ENCODE measurements around the gene APBB2. TPM values are rescaled to one million over a fixed set of nuclear protein-coding genes. Genes with fewer than 3 reads are reported as not detected.

The APBB2 gene
- total and polyA plus RNA-seq, 4 donors = 4.8 to 31.5 (median 11.2) TPM

- H3K4me1 ChIP-seq (ENCODE audit: control insufficient read depth in 4 of 4, insufficient read depth in 4 of 4, low read length in 3 of 4) = peaks cover 0 to 11% (median 7%) of the 10 kb centered on the region in 4 donors
- no peak overlapping the region for H3K27ac ChIP-seq (ENCODE audit: low read depth in 1 of 2, low read length in 2 of 2)
- TF ChIP-seq RAD21 (IDR thresholded peaks at IDR 0.05) (peak; percentile 9 to 24), TAF1 (conservative IDR thresholded peaks at IDR 0.05) (no peak), CTCF (IDR thresholded peaks at IDR 0.05; ENCODE audit: low read depth, low read length, missing input control) (no peak), YY1 (IDR thresholded peaks at IDR 0.05) (peak; percentile 15), FOXA1 (IDR thresholded peaks at IDR 0.05) (peak; percentile 14), RXRA (IDR thresholded peaks at IDR 0.05) (peak in 1 of 2 donors; percentile 40), EGR1 (IDR thresholded peaks at IDR 0.05; ENCODE audit: low read depth in 2 of 2) (no peak), HNF4G (IDR thresholded peaks at IDR 0.05) (no peak), NR2F2 (IDR thresholded peaks at IDR 0.05) (no peak), SP1 (IDR thresholded peaks at IDR 0.05) (no peak), GABPA (IDR thresholded peaks at IDR 0.05 in 1 of 2, conservative IDR thresholded peaks at IDR 0.05 in 1 of 2) (no peak), FOXA2 (IDR thresholded peaks at IDR 0.05) (peak; percentile 49), HNF4A (conservative IDR thresholded peaks at IDR 0.05) (peak in 1 of 2 donors; percentile 44), JUND (IDR thresholded peaks at IDR 0.05) (peak in 1 of 2 donors; percentile 31), MAX (IDR thresholded peaks at IDR 0.05) (no peak)
- TF ChIP-seq, protein P1, sequence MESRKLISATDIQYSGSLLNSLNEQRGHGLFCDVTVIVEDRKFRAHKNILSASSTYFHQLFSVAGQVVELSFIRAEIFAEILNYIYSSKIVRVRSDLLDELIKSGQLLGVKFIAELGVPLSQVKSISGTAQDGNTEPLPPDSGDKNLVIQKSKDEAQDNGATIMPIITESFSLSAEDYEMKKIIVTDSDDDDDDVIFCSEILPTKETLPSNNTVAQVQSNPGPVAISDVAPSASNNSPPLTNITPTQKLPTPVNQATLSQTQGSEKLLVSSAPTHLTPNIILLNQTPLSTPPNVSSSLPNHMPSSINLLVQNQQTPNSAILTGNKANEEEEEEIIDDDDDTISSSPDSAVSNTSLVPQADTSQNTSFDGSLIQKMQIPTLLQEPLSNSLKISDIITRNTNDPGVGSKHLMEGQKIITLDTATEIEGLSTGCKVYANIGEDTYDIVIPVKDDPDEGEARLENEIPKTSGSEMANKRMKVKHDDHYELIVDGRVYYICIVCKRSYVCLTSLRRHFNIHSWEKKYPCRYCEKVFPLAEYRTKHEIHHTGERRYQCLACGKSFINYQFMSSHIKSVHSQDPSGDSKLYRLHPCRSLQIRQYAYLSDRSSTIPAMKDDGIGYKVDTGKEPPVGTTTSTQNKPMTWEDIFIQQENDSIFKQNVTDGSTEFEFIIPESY (IDR thresholded peaks at IDR 0.05) = no peak
- TF ChIP-seq, protein P2, sequence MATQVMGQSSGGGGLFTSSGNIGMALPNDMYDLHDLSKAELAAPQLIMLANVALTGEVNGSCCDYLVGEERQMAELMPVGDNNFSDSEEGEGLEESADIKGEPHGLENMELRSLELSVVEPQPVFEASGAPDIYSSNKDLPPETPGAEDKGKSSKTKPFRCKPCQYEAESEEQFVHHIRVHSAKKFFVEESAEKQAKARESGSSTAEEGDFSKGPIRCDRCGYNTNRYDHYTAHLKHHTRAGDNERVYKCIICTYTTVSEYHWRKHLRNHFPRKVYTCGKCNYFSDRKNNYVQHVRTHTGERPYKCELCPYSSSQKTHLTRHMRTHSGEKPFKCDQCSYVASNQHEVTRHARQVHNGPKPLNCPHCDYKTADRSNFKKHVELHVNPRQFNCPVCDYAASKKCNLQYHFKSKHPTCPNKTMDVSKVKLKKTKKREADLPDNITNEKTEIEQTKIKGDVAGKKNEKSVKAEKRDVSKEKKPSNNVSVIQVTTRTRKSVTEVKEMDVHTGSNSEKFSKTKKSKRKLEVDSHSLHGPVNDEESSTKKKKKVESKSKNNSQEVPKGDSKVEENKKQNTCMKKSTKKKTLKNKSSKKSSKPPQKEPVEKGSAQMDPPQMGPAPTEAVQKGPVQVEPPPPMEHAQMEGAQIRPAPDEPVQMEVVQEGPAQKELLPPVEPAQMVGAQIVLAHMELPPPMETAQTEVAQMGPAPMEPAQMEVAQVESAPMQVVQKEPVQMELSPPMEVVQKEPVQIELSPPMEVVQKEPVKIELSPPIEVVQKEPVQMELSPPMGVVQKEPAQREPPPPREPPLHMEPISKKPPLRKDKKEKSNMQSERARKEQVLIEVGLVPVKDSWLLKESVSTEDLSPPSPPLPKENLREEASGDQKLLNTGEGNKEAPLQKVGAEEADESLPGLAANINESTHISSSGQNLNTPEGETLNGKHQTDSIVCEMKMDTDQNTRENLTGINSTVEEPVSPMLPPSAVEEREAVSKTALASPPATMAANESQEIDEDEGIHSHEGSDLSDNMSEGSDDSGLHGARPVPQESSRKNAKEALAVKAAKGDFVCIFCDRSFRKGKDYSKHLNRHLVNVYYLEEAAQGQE (IDR thresholded peaks at IDR 0.05) = no peak
- TF ChIP-seq, protein P3, sequence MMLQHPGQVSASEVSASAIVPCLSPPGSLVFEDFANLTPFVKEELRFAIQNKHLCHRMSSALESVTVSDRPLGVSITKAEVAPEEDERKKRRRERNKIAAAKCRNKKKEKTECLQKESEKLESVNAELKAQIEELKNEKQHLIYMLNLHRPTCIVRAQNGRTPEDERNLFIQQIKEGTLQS (IDR thresholded peaks at IDR 0.05) = no peak
- H3K27me3 ChIP-seq (ENCODE audit: control insufficient read depth in 4 of 4, insufficient read depth in 4 of 4, low read length in 3 of 4) = no peaks in the 10 kb centered on the region
- H3K36me3 ChIP-seq (ENCODE audit: control insufficient read depth in 4 of 4, insufficient read depth in 3 of 4, low read depth in 1 of 4, low read length in 3 of 4) = no peaks in the 10 kb centered on the region
- no peak overlapping the region for H3K9ac ChIP-seq (ENCODE audit: low read depth in 1 of 2, low read length in 2 of 2)
- WGBS = 32% methylated on average over 4 of the region's 4 CpGs
- DNase-seq (ENCODE audit: low spot score) = no peak
- no peak overlapping the region for H3K4me3 ChIP-seq (ENCODE audit: low read depth in 1 of 3, low read length in 3 of 3)
- no peaks in the 10 kb centered on the region for H3K9me3 ChIP-seq (ENCODE audit: control insufficient read depth in 4 of 4, low read length in 3 of 4)
These were observed 296.0 kb downstream of the APBB2 start for GRCh38 chr4:40918330-40918729.

Measured in liver (tissue), 9 donors.